Measurements from ENCODE around the gene CGREF1.
"Not testable (repeated sequence)": the region's sequence is repeated elsewhere in the genome, so short reads cannot be mapped to it uniquely, and the experiment has no call there.

The CGREF1 gene

GRCh38 chr2:27111392-27112078 lies 7.4 kb downstream of the CGREF1 start:
- not testable (repeated sequence) for DNase-seq (ENCODE audit: low spot score)

- not testable (repeated sequence) for DNase-seq (ENCODE audit: low spot score)
These were observed 8.2 kb downstream of the CGREF1 start for GRCh38 chr2:27110603-27111352.

GRCh38 chr2:27109083-27109482 lies 9.8 kb downstream of the CGREF1 start:
- no peak for DNase-seq (ENCODE audit: low spot score)

- no peak for DNase-seq (ENCODE audit: low spot score)
These were observed 10.7 kb downstream of the CGREF1 start for GRCh38 chr2:27108221-27108620.

GRCh38 chr2:27105981-27106380 lies 12.9 kb downstream of the CGREF1 start:
- no peak for DNase-seq (ENCODE audit: low spot score)

- DNase-seq (ENCODE audit: low spot score), result no peak
These were observed 16.6 kb downstream of the CGREF1 start for GRCh38 chr2:27102329-27102728.

GRCh38 chr2:27100036-27100435 lies 18.9 kb downstream of the CGREF1 start:
- DNase-seq (ENCODE audit: low spot score), result no peak

- no peak for DNase-seq (ENCODE audit: low spot score)
These were observed 19.5 kb downstream of the CGREF1 start for GRCh38 chr2:27099334-27099955.

- DNase-seq (ENCODE audit: low spot score), result no peak
These were observed 21.6 kb downstream of the CGREF1 start for GRCh38 chr2:27097341-27097740.

- no peak for DNase-seq (ENCODE audit: low spot score)
These were observed 22.1 kb downstream of the CGREF1 start for GRCh38 chr2:27096748-27097297.

- no peak for DNase-seq (ENCODE audit: low spot score)
These were observed 22.9 kb downstream of the CGREF1 start for GRCh38 chr2:27095745-27096651.

GRCh38 chr2:27095427-27095744 lies 23.5 kb downstream of the CGREF1 start:
- DNase-seq (ENCODE audit: low spot score), result no peak

GRCh38 chr2:27094353-27094984 lies 24.5 kb downstream of the CGREF1 start:
- DNase-seq (ENCODE audit: low spot score), result no peak

GRCh38 chr2:27093430-27094352 lies 25.2 kb downstream of the CGREF1 start:
- DNase-seq (ENCODE audit: low spot score), result no peak

- DNase-seq (ENCODE audit: low spot score), result no peak
These were observed 26.1 kb downstream of the CGREF1 start for GRCh38 chr2:27092696-27093429.

GRCh38 chr2:27091746-27092695 lies 26.9 kb downstream of the CGREF1 start:
- no peak for DNase-seq (ENCODE audit: low spot score)

- DNase-seq (ENCODE audit: low spot score), result no peak
These were observed 29.6 kb downstream of the CGREF1 start for GRCh38 chr2:27089111-27089954.

All from left forelimb (tissue), 1 donor.